HG02588 (cell line): ENCODE results near the gene GNB5.
"Not testable (repeated sequence)": the region's sequence is repeated elsewhere in the genome, so short reads cannot be mapped to it uniquely, and the experiment has no call there.

ENCODE experiments used
- ATAC-seq: cut with Tn5 transposase; IDR thresholded peaks from one replicate; pipeline ENCODE4 v1.9.1; 2021; ENCODE audit warnings: mild to moderate bottlenecking, moderate library complexity; ENCODE audit not compliant: unreplicated experiment

GNB5 gene

GRCh38 chr15:52171807-52172206 is 19.4 kb downstream of the GNB5 start:
- ATAC-seq: no peak

GRCh38 chr15:52171386-52171785 is 19.8 kb downstream of the GNB5 start:
- no peak for ATAC-seq

- not testable (repeated sequence) for ATAC-seq
Observed at GRCh38 chr15:52170199-52170598, 21.0 kb downstream of the GNB5 start.

- not testable (repeated sequence) for ATAC-seq
Observed at GRCh38 chr15:52165494-52166131, 25.6 kb downstream of the GNB5 start.

GRCh38 chr15:52164631-52165265 is 26.4 kb downstream of the GNB5 start:
- ATAC-seq: no peak

GRCh38 chr15:52163321-52164190 is 27.6 kb downstream of the GNB5 start:
- no peak for ATAC-seq

GRCh38 chr15:52162876-52163275 is 28.3 kb downstream of the GNB5 start:
- ATAC-seq: no peak

- ATAC-seq: no peak
Observed at GRCh38 chr15:52162260-52162659, 28.9 kb downstream of the GNB5 start.

GRCh38 chr15:52161406-52161966 is 29.7 kb downstream of the GNB5 start:
- ATAC-seq: no peak

GRCh38 chr15:52159645-52160044 is 31.5 kb downstream of the GNB5 start:
- no peak for ATAC-seq

GRCh38 chr15:52158084-52158765 is 33.0 kb downstream of the GNB5 start:
- ATAC-seq: no peak

- ATAC-seq: no peak
Observed at GRCh38 chr15:52155878-52156277, 35.3 kb downstream of the GNB5 start.

GRCh38 chr15:52154896-52155865 is 36.0 kb downstream of the GNB5 start:
- ATAC-seq: no peak

GRCh38 chr15:52153900-52154895 is 37.0 kb downstream of the GNB5 start:
- no peak for ATAC-seq

- no peak for ATAC-seq
Observed at GRCh38 chr15:52151353-52151752, 39.8 kb downstream of the GNB5 start.

- ATAC-seq: no peak
Observed at GRCh38 chr15:52150871-52151270, 40.3 kb downstream of the GNB5 start.

GRCh38 chr15:52150043-52150825 is 41.0 kb downstream of the GNB5 start:
- no peak for ATAC-seq

GRCh38 chr15:52148403-52148802 is 42.8 kb downstream of the GNB5 start:
- ATAC-seq: no peak
